RWPE2 (cell line): ENCODE measurements around the gene MAP3K4.

Experiments used
- ATAC-seq: fragments of 200-7000 bp; cut with Tn5 transposase; 3 replicates; pipeline ENCODE4 v1.9.1; 2021; ENCODE audit warnings: low read depth
- DNase-seq: peaks from one replicate; pipeline ENCODE4 v3.0.0-alpha.2; 2020; ENCODE audit warnings: low spot score
- H3K27ac ChIP-seq: fragments of 450-650 bp; 2 replicates; pipeline ENCODE4 v1.5.1; 2017; ENCODE audit warnings: mild to moderate bottlenecking; ENCODE audit not compliant: poor library complexity, severe bottlenecking
- H3K27me3 ChIP-seq: fragments of 250-450 bp; sonication (Bioruptor Pico); 2 replicates; pipeline ENCODE4 v1.5.1; 2021; ENCODE audit warnings: mild to moderate bottlenecking, moderate library complexity; ENCODE audit not compliant: insufficient read depth, poor library complexity, severe bottlenecking
- H3K36me3 ChIP-seq: fragments of 250-450 bp; sonication (Bioruptor Pico); 2 replicates; pipeline ENCODE4 v1.5.1; 2020; ENCODE audit warnings: low read depth, mild to moderate bottlenecking, moderate library complexity
- H3K4me1 ChIP-seq: fragments of 250-450 bp; sonication (Bioruptor Pico); 2 replicates; pipeline ENCODE4 v1.5.1; 2021; ENCODE audit warnings: mild to moderate bottlenecking, moderate library complexity; ENCODE audit not compliant: insufficient read depth, poor library complexity, severe bottlenecking
- H3K4me3 ChIP-seq: fragments of 250-450 bp; sonication (Bioruptor Pico); 2 replicates; pipeline ENCODE4 v1.5.1; 2021; ENCODE audit warnings: mild to moderate bottlenecking, moderate library complexity; ENCODE audit not compliant: severe bottlenecking
- H3K9me3 ChIP-seq: fragments of 250-450 bp; sonication (Bioruptor Pico); 2 replicates; pipeline ENCODE4 v1.5.1; 2021; ENCODE audit warnings: mild to moderate bottlenecking, moderate library complexity; ENCODE audit not compliant: severe bottlenecking
- CTCF ChIP-seq: fragments of 450-650 bp; IDR thresholded peaks from one replicate; pipeline ENCODE4 v1.5.1; 2017; ENCODE audit warnings: mild to moderate bottlenecking, moderate library complexity; ENCODE audit not compliant: poor library complexity, severe bottlenecking

MAP3K4 gene

GRCh38 chr6:161133963-161134362 lies 142.4 kb downstream of the MAP3K4 start:
- no peak for TF ChIP-seq CTCF
- DNase-seq, result no peak

GRCh38 chr6:161134550-161135298 lies 143.2 kb downstream of the MAP3K4 start:
- H3K9me3 ChIP-seq, result no peaks in the 10 kb centered on the region
- DNase-seq (no peak), ATAC-seq (no peak)
- H3K27me3 ChIP-seq, result no peaks in the 10 kb centered on the region
- H3K36me3 ChIP-seq, result peaks cover 7% of the 10 kb centered on the region
- peaks cover 3% of the 10 kb centered on the region for H3K4me1 ChIP-seq
- H3K27ac ChIP-seq, result no peak overlapping the region
- no peak overlapping the region for H3K4me3 ChIP-seq
- TF ChIP-seq CTCF, result no peak

More at GRCh38 chr6:161133963-161134362, 142.4 kb downstream of the MAP3K4 start:
- ATAC-seq, result no peak
- Histone ChIP-seq H3K27ac (no peak overlapping the region), H3K36me3 (peaks cover 7% of the 10 kb centered on the region), H3K9me3 (no peaks in the 10 kb centered on the region), H3K27me3 (no peaks in the 10 kb centered on the region), H3K4me1 (peaks cover 3% of the 10 kb centered on the region), H3K4me3 (no peak overlapping the region)

- Histone ChIP-seq H3K4me3 (no peak overlapping the region), H3K27me3 (no peaks in the 10 kb centered on the region), H3K36me3 (peaks cover 7% of the 10 kb centered on the region), H3K9me3 (no peaks in the 10 kb centered on the region), H3K4me1 (peaks cover 3% of the 10 kb centered on the region), H3K27ac (no peak overlapping the region)
- ATAC-seq (no peak), DNase-seq (no peak)
- no peak for TF ChIP-seq CTCF
Measured at GRCh38 chr6:161135695-161136591, 144.4 kb downstream of the MAP3K4 start.

- Histone ChIP-seq H3K36me3 (peaks cover 7% of the 10 kb centered on the region), H3K4me1 (peaks cover 3% of the 10 kb centered on the region), H3K27me3 (no peaks in the 10 kb centered on the region), H3K9me3 (no peaks in the 10 kb centered on the region), H3K4me3 (no peak overlapping the region), H3K27ac (no peak overlapping the region)
- DNase-seq, result no peak
- no peak for TF ChIP-seq CTCF
- no peak for ATAC-seq
Measured at GRCh38 chr6:161136655-161137054, 145.1 kb downstream of the MAP3K4 start.

GRCh38 chr6:161137320-161137719 lies 145.8 kb downstream of the MAP3K4 start:
- no peak for TF ChIP-seq CTCF
- H3K27ac ChIP-seq, result no peak overlapping the region
- H3K4me1 ChIP-seq, result peaks cover 3% of the 10 kb centered on the region
- DNase-seq (no peak), ATAC-seq (no peak)
- H3K27me3 ChIP-seq, result no peaks in the 10 kb centered on the region
- no peak overlapping the region for H3K4me3 ChIP-seq
- H3K9me3 ChIP-seq, result no peaks in the 10 kb centered on the region
- H3K36me3 ChIP-seq, result peaks cover 7% of the 10 kb centered on the region
